ENCODE data around the gene EEF1AKMT2.

GRCh38 chr10:124792998-124793352, 1.3 kb upstream of the EEF1AKMT2 start:
- no peak for TF ChIP-seq CTCF (IDR thresholded peaks at IDR 0.05)
- no peak for TF ChIP-seq POLR2A (IDR thresholded peaks at IDR 0.05)
